DMS114 treated with DMSO at 0.1 percent for 48 hours (cell line): ENCODE results near the gene CHST13.

Source experiments
- DNase-seq: peaks from one replicate; lab custom pipeline; 2025; ENCODE audit not compliant: unreplicated experiment; lab: John Stamatoyannopoulos, UW

The CHST13 gene

DNA sequence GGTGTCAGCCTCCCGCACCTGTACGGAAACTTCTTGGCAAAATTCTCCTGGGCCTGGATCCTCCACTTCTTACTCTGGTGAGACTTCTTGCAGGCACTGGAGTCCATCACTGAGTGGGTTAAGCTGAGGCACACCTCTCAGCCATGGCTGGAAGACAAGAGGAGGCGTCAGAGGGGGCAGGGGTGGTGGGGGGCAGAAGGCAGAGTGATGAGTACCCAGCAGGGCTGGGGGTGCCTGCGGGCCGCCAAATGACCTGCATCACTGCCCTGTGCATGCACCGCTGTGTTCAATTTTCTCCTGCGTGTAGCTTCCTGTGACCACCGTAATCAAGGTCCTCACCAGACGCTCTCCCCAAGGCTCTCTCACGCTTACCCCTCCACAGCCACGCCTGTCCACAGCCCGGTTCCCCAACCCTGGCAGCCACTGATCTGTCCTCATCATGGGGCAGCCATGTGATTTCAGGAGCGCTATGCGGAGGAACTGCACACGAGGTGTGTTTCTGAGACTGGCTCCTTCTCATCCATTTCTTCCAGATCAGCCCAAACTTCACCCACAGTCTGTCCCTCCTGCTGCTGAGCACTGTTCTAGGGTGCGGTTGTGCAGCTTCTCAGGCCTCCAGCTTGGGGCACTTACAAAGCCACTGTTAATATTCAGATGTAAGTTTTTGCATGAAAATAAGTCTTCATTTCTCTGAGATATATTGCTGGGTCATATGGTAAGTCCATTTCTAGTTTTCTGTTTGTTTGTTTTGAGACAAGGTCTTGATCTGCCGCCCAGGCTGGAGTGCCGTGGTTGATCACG lies 29.5 kb downstream of the CHST13 start:
- DNase-seq = no peak

DNA sequence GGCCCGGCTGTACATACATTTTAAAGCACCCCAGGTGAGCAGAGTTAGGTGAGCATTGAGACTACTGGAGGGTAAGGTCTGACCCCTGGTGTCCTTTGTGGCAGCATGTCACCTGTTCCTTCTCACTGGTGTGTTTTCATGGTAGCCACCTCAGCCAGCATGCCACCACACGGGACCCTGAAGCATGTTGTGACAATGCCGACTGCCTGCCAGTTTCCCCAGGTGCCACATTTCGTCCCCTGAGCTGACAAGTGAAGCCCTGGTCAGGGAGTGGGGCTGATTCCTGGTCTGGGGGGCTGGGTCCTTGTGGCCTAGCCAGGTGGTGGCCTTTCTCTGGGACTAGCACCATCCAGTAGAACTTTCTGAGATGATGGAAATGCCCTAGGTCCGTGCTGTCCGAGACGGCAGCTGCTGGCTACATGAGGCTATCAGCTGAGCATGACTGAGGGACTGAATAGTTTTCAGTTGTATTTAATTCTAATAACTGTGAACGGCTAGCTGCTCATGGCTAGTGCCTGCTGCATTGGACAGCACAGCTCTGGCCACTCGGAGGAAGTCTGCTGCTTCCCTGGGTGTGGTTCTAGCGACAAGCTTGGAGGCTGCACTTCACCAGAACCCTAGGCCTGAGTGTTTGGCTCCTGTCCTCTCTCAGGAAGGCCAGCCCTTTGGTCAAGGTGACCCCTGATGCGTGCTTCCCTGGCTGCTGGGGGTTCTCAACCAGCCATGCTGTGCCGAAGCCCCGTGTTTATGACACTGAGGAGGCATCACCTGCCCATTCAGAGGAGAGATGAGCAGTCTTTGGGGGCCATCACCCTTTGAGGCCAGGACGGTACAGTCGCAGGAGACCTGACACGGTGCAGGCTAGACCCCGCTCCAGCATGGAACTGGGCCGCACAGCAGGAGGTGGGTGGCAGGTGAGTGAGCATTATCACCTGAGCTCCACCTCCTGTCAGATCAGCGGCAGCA lies 30.9 kb downstream of the CHST13 start:
- no peak for DNase-seq

DNA sequence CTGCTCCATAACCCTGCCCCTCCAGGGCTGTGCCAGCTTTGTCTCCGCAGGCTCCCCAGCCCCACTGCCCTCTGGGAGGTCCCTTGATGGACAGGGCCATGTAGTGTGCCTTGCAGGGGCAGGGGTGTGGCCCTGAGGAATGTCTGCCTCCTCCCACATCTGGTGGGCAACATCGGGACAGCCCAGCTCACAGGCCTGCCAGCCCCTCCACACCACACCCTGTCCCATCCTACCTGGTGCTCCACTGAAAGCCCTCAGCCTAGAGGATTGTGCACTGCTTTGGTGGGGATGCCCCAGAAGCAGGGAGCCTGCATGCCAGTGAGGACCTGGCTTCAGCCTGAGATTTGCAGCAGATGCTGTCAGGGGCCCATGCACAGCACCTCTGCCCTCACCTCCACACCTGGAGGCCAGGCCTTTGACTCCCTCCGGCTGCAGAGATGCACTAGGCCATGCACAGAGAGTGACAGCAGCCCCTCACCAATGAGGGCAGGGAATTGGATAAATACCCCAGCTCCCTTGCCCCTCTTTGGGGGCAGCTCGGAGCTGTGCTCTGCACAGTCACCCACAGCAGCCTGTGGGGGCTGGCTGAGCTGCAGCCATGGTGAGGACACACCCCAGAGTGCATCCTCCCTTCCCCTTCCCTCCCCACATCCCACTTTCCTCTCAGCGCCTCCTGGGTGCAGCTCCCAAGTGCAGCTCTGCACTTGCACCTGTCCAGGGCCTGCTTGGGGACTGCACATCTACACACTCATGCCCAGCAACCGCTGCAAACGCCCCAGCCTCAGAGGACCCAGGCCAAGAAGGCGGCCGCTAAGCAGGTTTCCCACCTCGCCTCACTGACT lies 32.1 kb downstream of the CHST13 start:
- DNase-seq = no peak

DNA sequence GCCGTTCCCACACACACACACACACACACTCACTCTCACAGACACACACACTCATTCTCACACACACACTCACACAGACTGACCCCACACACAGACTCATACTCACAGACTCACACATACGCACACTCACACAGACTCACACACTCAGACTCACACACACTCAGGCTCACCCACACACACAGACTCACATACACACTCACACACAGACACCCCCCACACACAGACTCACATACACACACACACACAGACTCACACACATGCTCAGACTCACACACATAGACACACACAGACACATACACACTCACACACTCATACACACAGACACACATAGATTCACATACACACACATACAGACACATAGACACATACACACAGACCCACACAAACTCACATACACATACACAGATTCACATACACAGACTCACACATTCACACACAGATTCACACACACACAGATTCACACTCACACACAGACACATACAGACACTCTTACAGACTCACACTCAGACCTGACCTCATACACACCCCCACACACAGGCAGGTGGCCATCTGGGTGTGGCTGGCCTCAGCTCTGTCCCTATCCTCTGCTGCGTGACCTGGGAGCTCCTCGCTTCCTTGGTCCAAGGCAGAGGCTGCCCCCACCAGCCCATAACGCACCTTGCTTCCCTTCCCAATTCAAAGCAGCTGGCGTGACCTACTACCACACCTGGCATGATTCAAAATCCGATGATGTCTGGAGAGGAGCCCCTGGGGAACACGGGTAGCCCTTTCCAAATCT lies 32.9 kb downstream of the CHST13 start:
- DNase-seq = no peak

DNA sequence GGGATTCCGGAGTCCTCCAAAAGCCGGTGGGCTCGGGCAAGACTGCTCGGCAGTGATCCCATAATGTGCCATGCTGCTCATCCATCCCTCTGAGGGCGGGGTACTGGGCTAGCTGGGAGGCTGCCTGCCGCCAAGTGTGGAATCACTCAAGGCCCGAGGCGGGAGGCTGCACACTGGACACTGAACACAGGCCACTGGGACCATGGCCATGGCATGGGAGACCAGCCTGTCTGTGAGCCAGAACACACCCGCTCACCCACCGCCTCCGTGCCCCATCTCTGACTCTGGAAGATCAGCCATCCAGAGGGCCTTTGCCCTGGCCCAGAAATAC lies 33.4 kb downstream of the CHST13 start:
- no peak for DNase-seq

DNA sequence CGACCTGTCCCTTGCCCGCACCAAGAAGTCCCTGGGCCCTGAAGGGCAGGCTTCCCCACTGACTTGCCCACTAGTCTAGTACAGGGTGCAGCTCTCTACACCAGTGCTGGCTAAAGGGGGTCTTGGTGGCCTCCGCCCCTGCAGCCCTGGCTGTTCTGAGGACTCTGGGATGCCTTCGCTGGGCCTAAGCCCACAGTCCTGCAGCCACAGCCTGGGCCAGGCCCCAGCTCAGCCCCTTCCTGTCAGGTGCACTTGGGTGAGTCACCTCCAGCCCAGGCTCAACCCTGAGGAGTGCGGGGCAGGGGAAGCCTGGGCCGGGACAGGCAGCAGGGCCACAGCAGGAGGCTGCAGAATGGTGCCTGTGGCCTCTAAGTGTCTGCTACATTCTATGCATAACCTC lies 33.8 kb downstream of the CHST13 start:
- no peak for DNase-seq

DNA sequence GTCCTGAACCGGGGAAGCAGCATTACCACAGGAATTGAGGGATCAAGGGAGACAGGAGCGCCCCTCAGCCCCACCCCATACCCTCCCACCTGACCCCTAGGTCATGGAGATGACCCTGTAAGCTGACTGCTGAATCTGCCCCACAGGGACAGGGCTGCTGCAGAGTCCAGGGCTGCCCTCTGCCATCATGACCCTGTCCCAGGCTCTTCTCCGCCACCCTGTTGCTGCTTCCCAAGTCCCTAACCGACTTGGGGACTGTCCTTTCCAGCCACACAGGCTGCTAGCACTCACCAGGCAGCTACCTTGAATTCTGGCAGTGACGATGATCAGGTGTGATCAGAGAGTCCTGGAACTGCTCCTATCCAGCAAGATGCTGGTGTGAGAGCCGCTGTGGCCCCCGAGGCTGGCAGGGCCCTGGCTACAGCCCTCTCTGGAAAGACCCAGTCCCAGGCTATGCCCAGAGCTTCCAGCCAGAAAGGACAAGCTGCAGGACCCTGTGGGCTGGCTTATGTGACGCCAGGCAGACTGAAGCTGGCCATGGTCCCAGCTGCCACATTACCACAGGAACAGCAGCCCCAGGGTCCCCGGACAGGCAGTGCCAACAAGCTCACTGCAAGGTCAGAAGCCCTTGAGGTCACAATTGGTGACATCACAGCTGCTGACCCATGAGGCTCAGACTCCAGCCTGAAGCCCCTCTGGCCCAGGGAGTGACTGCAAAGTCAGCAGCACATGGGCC lies 34.5 kb downstream of the CHST13 start, which contains the start of gene C3orf22:
C3orf22 (minus strand) TSS at position 597 of the 736 bp plus-strand sequence. CDS start 5,542 bp downstream, outside the sequence.
- no peak for DNase-seq

DNA sequence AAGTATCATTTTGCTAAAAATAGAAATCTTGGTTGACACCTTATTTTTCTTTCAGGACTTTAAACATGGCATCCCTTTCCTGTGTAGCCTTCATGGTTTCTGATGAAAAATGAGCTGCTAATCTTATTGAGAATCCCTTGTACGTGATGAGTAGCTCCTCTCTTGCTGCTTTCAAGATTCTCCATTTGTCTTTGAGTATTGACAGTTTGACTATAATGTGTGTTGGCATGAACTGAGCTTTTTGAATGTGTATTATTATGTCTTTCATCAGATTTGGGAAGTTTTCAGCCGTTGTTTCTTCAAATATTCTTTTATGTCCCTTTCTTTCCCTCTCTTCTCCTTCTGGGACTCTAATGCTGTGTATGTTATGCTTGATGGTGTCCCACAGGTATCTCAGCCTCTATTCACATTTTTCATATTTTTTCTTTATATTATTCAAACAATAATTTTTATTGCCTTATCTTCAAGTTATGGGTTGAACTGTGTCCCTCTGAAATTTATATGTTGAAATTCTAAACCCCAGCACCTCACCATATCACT lies 38.9 kb downstream of the CHST13 start:
- no peak for DNase-seq

DNA sequence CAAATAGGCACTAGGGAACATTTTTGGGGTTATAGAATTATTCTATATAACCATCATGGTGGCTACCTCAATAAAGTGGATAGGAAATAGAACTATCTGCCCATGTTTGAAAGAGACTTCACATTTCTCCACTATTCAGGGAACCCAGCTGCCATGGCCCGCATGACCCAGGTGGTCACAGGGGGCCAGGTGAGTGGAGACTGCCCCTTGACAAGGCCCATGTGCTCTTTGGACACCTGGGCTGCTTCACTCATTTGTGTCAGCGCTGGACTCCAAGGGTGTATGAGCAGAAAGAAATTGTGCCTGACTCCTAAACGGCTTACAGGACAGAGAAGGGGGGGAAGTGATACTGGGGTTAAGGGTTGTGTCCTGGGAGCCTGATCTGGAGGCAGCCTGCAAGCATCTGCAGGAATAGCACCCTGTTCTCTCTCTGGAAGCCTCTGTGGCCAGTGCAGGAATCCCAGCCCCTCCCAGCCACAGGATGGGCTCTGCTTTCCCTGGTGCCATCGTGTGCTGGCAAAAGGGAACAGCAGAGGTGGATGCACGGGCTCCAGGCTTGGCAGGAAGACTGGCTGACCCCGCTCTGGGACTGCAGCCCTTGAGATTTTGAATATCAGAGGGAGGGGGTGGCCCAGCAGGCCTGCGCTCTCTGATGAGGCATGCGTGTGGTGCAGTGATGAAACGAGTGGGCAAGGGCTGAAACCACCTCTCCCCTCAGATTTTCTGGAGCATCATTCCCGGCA lies 43.9 kb downstream of the CHST13 start:
- DNase-seq = no peak

DNA sequence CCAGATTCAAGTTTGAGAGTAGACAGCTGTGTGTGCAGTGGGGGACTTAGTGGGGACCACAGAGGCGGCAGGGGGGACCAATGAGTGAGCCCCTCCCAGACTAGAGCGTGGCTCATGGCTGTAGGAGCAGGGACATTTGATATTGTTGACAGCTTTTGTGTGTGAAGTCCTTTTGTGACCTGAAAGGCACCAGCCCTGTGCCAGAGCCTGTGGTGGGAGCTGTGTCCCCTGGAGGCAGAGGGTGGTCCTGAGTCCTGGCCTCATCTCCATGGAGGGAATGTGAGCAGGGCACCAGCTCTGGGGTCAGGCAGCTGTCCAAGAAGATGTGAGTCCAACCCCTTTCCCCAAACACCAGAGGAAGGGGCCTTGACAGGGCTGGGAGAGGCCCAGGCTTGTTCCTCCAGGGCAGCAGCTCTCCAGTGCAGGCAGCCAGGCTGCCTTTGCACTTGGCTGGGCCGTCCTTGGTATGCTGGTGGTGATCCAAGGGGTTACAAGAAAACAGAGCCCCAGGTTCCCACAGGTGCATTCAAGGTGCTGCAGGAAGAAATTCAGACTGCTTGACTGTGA lies 44.9 kb downstream of the CHST13 start:
- no peak for DNase-seq

DNA sequence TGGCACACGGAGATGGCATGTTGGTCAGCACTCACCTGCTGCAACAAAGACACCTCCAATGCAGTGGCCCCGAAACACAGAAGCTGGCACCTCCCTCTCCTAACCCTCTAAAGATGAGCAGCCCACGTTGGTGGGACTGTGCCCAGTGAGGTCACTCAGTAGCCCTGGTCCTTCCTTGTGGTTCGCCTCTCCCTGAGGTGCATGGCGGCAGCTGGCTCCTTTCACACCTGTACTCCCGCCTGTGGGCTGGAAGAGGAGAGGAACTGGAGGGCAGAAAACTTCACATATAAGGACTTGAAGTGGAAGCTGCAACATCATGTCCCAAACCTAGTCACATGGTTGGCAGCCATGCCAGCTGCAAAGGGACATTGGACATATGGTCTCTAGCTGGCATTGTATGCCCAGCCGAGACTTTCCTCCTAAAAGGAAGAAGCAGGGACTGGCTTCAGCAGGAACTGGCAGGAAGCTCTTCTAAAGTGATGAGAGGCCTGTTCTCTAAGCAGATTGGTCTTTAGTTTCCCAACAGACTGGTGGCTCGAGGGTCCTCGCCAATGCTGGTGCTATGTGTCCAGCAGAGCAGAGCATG lies 45.5 kb downstream of the CHST13 start:
- no peak for DNase-seq

DNA sequence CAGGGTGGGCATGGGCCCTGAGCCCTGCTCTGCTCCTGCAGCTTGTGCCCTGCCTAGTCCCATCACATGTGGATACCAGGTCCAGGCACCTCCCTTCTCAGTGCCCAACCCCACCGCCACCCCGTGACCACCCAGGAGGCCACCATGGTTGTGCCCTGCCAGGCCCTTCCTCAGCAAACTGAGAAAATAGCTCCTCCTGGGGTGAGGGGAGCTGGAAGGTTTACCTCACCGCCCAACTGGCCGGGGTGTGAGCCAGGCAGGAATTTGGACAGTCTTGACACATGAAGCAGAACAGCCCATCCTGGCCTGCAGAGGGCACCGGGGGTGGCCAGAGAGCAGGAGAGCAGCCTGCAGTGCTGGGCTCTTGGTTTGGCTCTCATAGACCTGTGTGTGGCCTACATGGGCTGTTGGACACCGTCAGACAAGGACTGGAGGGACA lies 46.2 kb downstream of the CHST13 start:
- DNase-seq = no peak

DNA sequence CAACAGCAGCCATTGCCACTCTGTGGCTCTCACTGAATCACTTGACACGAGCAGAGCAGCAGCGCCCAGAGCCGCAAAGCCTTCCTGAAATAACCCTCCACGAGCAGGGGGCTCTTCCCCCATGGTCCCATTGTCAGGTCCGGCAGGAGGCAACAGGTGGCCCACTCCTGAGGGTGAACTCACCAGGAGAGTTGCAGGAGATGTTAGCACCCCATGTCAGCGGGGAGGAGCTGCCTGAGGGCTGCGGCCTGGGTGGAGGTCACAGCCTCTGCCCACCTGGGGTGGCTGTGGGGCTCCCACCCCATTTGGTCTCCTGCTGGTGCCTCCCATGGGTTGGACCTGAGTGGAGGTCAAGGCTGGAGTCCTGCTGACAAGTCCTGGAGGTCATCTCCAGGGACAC lies 47.1 kb downstream of the CHST13 start:
- no peak for DNase-seq

DNA sequence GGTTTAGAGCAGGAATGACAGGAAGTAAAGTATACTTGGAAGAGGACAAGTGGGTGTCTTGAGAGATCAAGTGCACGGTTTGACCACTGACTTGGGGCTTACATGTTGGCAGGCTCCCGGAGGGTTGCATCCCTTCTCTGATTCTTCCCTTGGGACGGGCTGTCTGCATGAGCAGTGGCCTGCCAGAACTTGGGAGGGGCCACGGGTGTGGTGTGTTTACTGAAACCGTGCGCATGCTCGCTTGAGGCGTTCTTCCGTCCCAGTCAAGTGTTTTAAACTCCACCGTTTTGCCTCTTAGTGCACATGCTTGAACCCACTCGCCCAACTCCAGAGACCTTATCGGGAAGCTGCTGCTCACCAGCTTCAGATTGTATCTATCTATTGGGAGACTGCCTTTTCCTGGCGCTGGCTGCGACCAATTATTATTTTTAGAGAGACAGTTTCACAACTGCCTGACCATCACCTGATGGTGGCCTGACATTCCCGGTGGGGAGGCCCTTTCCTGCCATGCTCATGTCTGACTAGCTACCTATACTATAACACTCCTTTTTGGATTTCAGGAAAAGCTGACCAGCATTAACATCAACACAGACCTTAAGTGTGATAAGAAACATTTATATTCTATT lies 49.6 kb downstream of the CHST13 start:
- no peak for DNase-seq

DNA sequence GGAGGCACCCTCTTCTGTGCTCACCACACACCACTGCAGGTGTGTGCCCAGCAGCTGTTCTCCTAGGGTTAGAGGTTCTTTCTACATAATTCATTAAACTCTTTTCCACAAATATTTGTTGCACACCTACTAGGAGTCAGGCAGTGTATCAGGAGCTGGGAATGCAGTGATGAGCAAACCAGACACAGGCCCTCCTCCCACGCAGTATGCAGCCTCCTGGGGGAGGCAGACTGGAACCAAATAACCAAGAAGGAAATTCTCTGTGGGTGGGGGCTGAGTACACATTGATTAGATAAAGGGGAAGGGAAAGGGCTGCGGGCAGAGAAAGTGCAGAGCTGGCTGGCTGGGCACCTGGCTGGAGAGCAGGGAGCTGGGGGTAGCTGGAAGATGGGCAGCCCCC lies 53.3 kb downstream of the CHST13 start:
- no peak for DNase-seq

DNA sequence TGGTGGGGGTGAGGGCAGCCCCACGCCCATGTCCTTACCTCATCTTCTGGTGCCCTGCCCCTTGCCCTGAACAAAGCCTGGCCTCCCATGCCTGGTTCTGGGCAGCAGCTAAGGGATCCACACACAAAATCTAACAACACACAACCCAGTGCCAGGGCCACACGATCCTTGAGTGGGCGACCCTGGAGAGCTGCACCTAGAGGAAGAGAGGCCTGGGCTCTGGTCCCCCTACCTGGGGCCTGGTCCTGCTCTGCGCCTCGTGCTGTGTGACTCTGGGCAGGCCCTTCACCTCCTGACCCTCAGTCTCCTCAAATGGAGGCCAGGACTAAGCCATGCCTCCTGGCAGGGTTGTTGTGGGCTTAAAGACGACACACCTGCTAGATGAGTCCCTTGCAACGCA lies 54.7 kb downstream of the CHST13 start:
- no peak for DNase-seq

DNA sequence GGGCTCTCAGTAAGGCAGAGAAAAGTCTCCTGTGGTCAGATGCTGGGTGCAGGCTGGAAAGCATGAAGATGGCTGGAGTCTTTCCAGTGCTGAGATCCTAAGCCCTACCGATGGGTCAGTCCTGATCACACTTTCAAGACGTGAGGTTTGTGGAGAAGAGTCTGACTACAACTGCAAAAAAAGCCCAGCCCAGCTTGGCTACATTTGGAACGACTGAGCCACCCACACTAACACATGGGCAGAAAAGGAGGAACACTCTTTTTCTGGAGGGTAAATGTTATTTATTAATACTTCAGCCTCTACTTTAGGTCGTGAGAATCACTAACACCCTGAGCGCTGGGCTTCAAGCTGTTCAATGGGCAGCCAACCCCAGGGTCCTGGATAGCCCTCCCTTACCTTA lies 56.8 kb downstream of the CHST13 start:
- no peak for DNase-seq

DNA sequence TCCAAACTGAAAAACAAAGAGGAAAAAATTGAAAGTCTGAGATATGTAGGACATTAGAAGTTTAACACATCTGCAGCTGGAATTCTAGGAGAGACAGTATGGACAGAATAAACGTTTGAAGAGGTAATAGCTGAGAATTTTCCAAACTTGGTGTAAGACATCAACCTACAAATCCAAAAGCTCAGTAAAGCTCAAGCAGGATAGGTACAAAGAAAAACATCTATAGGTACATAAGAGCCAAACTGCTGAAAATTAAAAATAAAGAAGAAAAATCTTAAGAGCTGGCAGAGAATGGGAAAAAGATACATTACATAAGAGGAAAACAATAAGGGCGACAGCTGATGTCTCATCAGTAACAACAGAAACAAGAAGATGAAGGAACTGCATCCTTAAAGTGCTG lies 57.6 kb downstream of the CHST13 start:
- DNase-seq = no peak
